ENCODE data around the gene ADAMTS14. TPM values are rescaled to one million over a fixed set of nuclear protein-coding genes. Genes with fewer than 3 reads are reported as not detected.

The ADAMTS14 gene
- total and polyA plus RNA-seq, 12 donors = under 0.01 to 1.2 (median 0.34) TPM; not detected in 3

DNA sequence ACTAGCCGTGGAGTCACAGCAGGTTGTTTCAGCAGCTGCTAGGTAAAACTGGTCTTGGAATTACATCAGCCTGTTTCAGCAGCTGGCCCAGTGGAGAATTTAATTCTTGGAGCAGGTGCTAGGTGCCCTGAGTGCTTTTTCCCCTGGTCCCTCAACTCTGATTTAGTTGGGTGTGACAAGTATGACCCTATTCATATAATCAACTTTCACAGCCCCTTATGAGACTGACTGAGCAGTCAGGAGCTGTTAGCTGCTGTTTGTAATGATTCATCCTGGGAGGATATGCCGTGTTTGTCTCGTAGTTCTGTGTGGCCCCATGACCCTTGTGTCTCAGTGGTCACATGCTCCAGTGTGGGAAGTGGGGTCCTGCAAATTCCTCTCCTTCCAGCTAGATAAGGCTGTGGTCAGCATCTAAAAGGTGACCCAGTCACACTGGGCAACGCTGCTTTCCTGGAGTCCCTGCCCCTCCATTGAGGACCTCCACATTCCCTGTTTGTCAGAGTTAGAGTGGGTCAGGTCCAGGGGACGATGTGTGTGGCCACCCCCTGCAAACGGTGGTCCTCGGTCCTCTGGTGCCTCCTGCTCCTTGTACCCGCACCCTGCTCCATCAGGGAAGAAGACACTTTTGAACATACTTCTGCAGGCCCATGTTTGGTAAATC lies 84.5 kb downstream of the ADAMTS14 start:
- WGBS, 4 donors = 79 to 83% (median 82%) methylated on average over 7 to 8 of the region's 8 CpGs
- no peak for DNase-seq
- H3K27me3 ChIP-seq = no peaks in the 10 kb centered on the region

DNA sequence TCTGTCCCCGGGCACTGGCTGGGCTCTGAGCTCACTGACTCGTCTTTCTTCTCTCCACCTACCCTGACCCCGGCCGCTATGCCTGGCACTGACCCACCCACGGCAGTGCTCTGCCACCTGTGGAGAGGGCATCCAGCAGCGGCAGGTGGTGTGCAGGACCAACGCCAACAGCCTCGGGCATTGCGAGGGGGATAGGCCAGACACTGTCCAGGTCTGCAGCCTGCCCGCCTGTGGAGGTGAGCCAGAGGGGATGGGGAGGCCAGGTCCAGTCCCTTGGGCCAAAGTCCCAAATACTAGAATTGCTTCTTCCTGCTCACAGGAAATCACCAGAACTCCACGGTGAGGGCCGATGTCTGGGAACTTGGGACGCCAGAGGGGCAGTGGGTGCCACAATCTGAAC lies 85.5 kb downstream of the ADAMTS14 start:
- H3K27ac ChIP-seq = no peak overlapping the region
- WGBS, 4 donors = 83 to 90% (median 87%) methylated on average over 10 to 13 of the region's 13 CpGs
- no peaks in the 10 kb centered on the region for H3K9me3 ChIP-seq (replicated peaks in 1 of 3)
- intact Hi-C loops (cut with DNase I) = loop anchor here (5.0 to 10.0 kb wide), 2 partner anchors 201 to 283 kb away; partner anchors contain the start of gene PALD1 (in 1 of the 2)
- TF ChIP-seq, protein P1, sequence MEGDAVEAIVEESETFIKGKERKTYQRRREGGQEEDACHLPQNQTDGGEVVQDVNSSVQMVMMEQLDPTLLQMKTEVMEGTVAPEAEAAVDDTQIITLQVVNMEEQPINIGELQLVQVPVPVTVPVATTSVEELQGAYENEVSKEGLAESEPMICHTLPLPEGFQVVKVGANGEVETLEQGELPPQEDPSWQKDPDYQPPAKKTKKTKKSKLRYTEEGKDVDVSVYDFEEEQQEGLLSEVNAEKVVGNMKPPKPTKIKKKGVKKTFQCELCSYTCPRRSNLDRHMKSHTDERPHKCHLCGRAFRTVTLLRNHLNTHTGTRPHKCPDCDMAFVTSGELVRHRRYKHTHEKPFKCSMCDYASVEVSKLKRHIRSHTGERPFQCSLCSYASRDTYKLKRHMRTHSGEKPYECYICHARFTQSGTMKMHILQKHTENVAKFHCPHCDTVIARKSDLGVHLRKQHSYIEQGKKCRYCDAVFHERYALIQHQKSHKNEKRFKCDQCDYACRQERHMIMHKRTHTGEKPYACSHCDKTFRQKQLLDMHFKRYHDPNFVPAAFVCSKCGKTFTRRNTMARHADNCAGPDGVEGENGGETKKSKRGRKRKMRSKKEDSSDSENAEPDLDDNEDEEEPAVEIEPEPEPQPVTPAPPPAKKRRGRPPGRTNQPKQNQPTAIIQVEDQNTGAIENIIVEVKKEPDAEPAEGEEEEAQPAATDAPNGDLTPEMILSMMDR (IDR thresholded peaks at IDR 0.05) = no peak
- no peak for TF ChIP-seq POLR2A (IDR thresholded peaks at IDR 0.05)
- H3K27me3 ChIP-seq = no peaks in the 10 kb centered on the region
- no peak for DNase-seq
- no peak overlapping the region for H3K4me3 ChIP-seq
- no peaks in the 10 kb centered on the region for H3K4me1 ChIP-seq (replicated peaks in 1 of 2)
- no peaks in the 10 kb centered on the region for H3K36me3 ChIP-seq (replicated peaks in 1 of 2)

More for the DNA sequence above, 84.5 kb downstream of the ADAMTS14 start:
- TF ChIP-seq, protein P1 (IDR thresholded peaks at IDR 0.05) = no peak
- no peak for TF ChIP-seq POLR2A (IDR thresholded peaks at IDR 0.05)
- Histone ChIP-seq H3K4me3 (no peak overlapping the region), H3K36me3 (replicated peaks in 1 of 2) (no peaks in the 10 kb centered on the region), H3K27ac (no peak overlapping the region), H3K9me3 (replicated peaks in 1 of 3) (no peaks in the 10 kb centered on the region), H3K4me1 (replicated peaks in 1 of 2) (no peaks in the 10 kb centered on the region)
- intact Hi-C loops (cut with DNase I) = loop anchor here (5.0 to 10.0 kb wide), 2 partner anchors 200 to 282 kb away; partner anchors contain the start of gene PALD1 (in 1 of the 2)

DNA sequence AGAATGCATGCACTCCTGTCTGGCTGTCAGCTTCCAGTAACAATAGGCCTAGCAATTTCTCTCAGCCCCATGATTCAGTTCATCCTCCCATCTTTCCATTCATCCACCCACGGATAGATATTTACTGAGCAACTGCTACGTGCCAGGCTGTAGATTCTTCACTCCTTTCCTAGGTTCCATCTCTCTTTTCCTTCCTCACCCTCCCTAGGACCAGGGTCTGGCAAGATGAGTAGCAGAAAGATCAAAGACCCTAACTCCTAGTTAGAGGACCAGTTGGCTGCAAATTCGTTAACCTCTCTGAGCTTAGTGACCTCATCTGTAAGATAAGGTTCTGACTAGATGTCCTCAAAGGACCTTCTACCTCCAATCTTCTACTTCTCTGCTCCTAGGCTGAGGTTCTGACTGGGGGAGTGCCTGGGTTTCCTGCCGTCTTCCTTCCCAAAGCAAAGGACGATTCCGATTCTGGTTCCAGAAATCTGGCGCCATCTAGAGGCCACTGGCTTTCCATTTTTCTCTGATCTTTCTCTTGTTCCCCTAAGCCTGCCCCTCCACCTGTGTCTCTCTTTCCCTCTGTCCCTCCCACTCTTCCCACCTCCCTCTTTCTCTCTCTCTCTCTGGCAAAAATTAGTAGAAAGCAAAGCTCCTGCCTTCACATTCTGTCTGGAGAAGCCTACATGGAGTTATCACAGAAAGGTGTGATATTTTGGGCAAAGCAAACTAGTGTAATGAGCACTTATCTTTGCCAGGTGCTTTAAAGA lies 86.6 kb downstream of the ADAMTS14 start:
- Histone ChIP-seq H3K4me1 (replicated peaks in 1 of 2) (no peaks in the 10 kb centered on the region), H3K4me3 (no peak overlapping the region), H3K27me3 (no peaks in the 10 kb centered on the region), H3K36me3 (replicated peaks in 1 of 2) (no peaks in the 10 kb centered on the region), H3K9me3 (replicated peaks in 1 of 3) (no peaks in the 10 kb centered on the region), H3K27ac (no peak overlapping the region)
- DNase-seq = peak; percentile 62 to 88 (median 73)
- WGBS, 4 donors = 25 to 31% (median 27%) methylated on average over 6 to 7 of the region's 7 CpGs
- intact Hi-C loops (cut with DNase I) = loop anchor here (5.0 to 10.0 kb wide), 2 partner anchors 202 to 284 kb away; partner anchors contain the start of gene PALD1 (in 1 of the 2)
- no peak for TF ChIP-seq POLR2A (IDR thresholded peaks at IDR 0.05)
- TF ChIP-seq, protein P1 (IDR thresholded peaks at IDR 0.05) = peak; percentile 61 to 86 (median 72)

DNA sequence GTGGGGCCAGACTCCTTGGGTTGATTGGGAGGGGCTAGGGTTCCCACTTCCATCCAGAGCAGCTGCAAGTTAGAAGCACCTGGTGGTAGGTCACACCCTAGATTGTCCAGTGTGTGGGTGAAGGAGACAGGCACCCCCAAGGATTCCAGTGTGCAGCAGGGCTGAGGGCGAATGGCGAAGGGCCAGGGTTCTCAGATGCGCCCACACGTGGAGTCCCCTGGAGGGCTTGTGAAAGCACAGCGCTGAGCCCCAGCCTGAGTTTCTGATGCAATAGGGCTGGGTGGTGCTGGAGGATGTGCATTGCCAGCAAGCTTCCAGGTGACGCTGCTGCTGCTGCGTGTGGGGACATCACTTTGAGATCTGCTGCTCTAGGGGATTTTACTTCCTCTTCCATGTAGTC lies 87.5 kb downstream of the ADAMTS14 start:
- Histone ChIP-seq H3K4me3 (no peak overlapping the region), H3K9me3 (replicated peaks in 1 of 3) (no peaks in the 10 kb centered on the region), H3K4me1 (replicated peaks in 1 of 2) (no peaks in the 10 kb centered on the region), H3K36me3 (replicated peaks in 1 of 2) (no peaks in the 10 kb centered on the region), H3K27ac (no peak overlapping the region), H3K27me3 (no peaks in the 10 kb centered on the region)
- no peak for DNase-seq
- intact Hi-C loops (cut with DNase I) = loop anchor here (2.0 to 10.0 kb wide), 4 partner anchors 202 to 285 kb away; partner anchors contain the start of gene PALD1 (in 1 of the 2)
- WGBS, 4 donors = 53 to 69% (median 64%) methylated on average over 5 to 7 of the region's 7 CpGs
- TF ChIP-seq POLR2A (IDR thresholded peaks at IDR 0.05) = no peak
- TF ChIP-seq, protein P1 (IDR thresholded peaks at IDR 0.05) = no peak

All from adrenal gland (tissue), 12 donors.